GM15510 (cell line): ENCODE measurements around the gene ADORA3.

Experiments
- POLR2A ChIP-seq: IDR thresholded peaks from 3 replicates; pipeline ENCODE4 v1.6.1; 2011; ENCODE audit warnings: borderline replicate concordance; ENCODE audit not compliant: insufficient read length; ENCODE audit errors: extremely low read depth

Gene ADORA3

GRCh38 chr1:111489604-111490003 is 13.8 kb downstream of the ADORA3 start:
- no peak for TF ChIP-seq POLR2A

GRCh38 chr1:111488669-111489068 is 14.8 kb downstream of the ADORA3 start:
- TF ChIP-seq POLR2A: no peak

- no peak for TF ChIP-seq POLR2A
Observed at GRCh38 chr1:111487133-111487532, 16.3 kb downstream of the ADORA3 start.

- TF ChIP-seq POLR2A: no peak
Observed at GRCh38 chr1:111486431-111486830, 17.0 kb downstream of the ADORA3 start.

- no peak for TF ChIP-seq POLR2A
Observed at GRCh38 chr1:111484391-111485026, 18.9 kb downstream of the ADORA3 start.

GRCh38 chr1:111483876-111484275 is 19.6 kb downstream of the ADORA3 start:
- TF ChIP-seq POLR2A: no peak

- no peak for TF ChIP-seq POLR2A
Observed at GRCh38 chr1:111483166-111483565, 20.3 kb downstream of the ADORA3 start.

GRCh38 chr1:111481387-111482221 is 21.8 kb downstream of the ADORA3 start:
- TF ChIP-seq POLR2A: no peak

- no peak for TF ChIP-seq POLR2A
Observed at GRCh38 chr1:111480674-111481073, 22.8 kb downstream of the ADORA3 start.

- no peak for TF ChIP-seq POLR2A
Observed at GRCh38 chr1:111476761-111477309, 26.6 kb downstream of the ADORA3 start.

- TF ChIP-seq POLR2A: no peak
Observed at GRCh38 chr1:111476214-111476613, 27.2 kb downstream of the ADORA3 start.

GRCh38 chr1:111475701-111476100 is 27.7 kb downstream of the ADORA3 start:
- no peak for TF ChIP-seq POLR2A

- TF ChIP-seq POLR2A: no peak
Observed at GRCh38 chr1:111474521-111474920, 28.9 kb downstream of the ADORA3 start.

GRCh38 chr1:111474106-111474505 is 29.3 kb downstream of the ADORA3 start:
- no peak for TF ChIP-seq POLR2A

GRCh38 chr1:111471538-111471937 is 31.9 kb downstream of the ADORA3 start:
- TF ChIP-seq POLR2A: no peak

GRCh38 chr1:111471012-111471411 is 32.4 kb downstream of the ADORA3 start:
- TF ChIP-seq POLR2A: no peak

- TF ChIP-seq POLR2A: no peak
Observed at GRCh38 chr1:111470596-111470995, 32.8 kb downstream of the ADORA3 start.

GRCh38 chr1:111469539-111469938 is 33.9 kb downstream of the ADORA3 start:
- TF ChIP-seq POLR2A: no peak
